Ectodermal cell (in vitro differentiated cells): ENCODE data around the gene MAVS.

Experiments
- H3K27ac ChIP-seq: 2 replicates; pipeline ENCODE4 v1.7.0; 2013; ENCODE audit warnings: mild to moderate bottlenecking, low read depth, low read length; ENCODE audit not compliant: insufficient read depth, poor library complexity, severe bottlenecking
- H3K27me3 ChIP-seq: 2 replicates; pipeline ENCODE4 v1.7.0; 2013; ENCODE audit warnings: mild to moderate bottlenecking, low read length; ENCODE audit not compliant: insufficient read depth, control insufficient read depth, poor library complexity, severe bottlenecking
- H3K36me3 ChIP-seq: one replicate; pipeline ENCODE4 v1.7.0; 2013; ENCODE audit warnings: low read length; ENCODE audit not compliant: control insufficient read depth, insufficient read depth
- H3K4me1 ChIP-seq: one replicate; pipeline ENCODE4 v1.7.0; 2013; ENCODE audit warnings: low read length; ENCODE audit not compliant: control insufficient read depth, insufficient read depth
- H3K4me3 ChIP-seq: 2 replicates; pipeline ENCODE4 v1.7.0; 2013; ENCODE audit warnings: low read depth, low read length, control low read depth; ENCODE audit not compliant: insufficient read depth
- H3K9me3 ChIP-seq: 2 replicates; pipeline ENCODE4 v1.7.0; 2013; ENCODE audit warnings: mild to moderate bottlenecking, low read length, moderate library complexity; ENCODE audit not compliant: control insufficient read depth
- WGBS, 2 experiments: methylation state at CpG; one replicate each; pipeline ENCODE4 v1.1.7; 2013; ENCODE audit warnings: missing lambda C conversion rate in 2 of 2; 5-methylcytosine and 5-hydroxymethylcytosine counted together

The MAVS gene

GRCh38 chr20:3803289-3803688, 43.3 kb upstream of the MAVS start:
- Histone ChIP-seq H3K27ac (no peak overlapping the region), H3K9me3 (no peaks in the 10 kb centered on the region), H3K4me1 (peaks cover 32% of the 10 kb centered on the region), H3K27me3 (no peaks in the 10 kb centered on the region), H3K4me3 (no peak overlapping the region), H3K36me3 (peaks cover 5% of the 10 kb centered on the region)
- WGBS, 2 experiments, result 91% methylated on average over 14 of the region's 14 CpGs

GRCh38 chr20:3803854-3804253, 42.8 kb upstream of the MAVS start:
- 76 to 78% methylated on average over 6 of the region's 6 CpGs for WGBS, 2 experiments
- Histone ChIP-seq H3K36me3 (peaks cover 5% of the 10 kb centered on the region), H3K27me3 (no peaks in the 10 kb centered on the region), H3K27ac (no peak overlapping the region), H3K4me3 (no peak overlapping the region), H3K9me3 (no peaks in the 10 kb centered on the region), H3K4me1 (peaks cover 31% of the 10 kb centered on the region)

DNA sequence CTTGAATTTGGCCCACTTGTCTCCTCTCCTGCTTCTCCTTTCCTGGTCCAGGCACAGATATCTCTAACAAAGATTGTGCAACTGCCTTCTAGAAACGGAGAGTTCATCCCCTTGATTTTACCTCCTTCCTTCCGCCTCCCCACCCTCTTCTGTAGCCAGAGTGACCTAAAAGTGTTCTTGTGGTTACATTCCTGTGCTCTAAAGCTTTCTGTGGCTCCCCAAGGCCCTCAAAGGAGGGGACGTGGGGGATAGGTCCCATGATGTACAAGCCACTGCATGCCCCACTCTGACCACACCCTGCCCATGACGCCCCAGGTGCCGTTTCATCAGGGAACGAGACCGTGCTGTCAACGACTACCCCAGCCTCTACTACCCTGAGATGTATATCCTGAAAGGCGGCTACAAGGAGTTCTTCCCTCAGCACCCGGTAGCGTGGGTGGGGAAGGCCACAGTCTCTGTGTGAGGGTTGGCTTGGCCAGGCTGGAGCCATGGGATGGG, 42.3 kb upstream of the MAVS start:
- H3K27ac ChIP-seq, result no peak overlapping the region
- H3K36me3 ChIP-seq, result peaks cover 5% of the 10 kb centered on the region
- WGBS, 2 experiments, result 89 to 91% methylated on average over 11 of the region's 11 CpGs
- H3K4me1 ChIP-seq, result peaks cover 26% of the 10 kb centered on the region
- no peaks in the 10 kb centered on the region for H3K9me3 ChIP-seq
- no peak overlapping the region for H3K4me3 ChIP-seq
- no peaks in the 10 kb centered on the region for H3K27me3 ChIP-seq

GRCh38 chr20:3804781-3805180, 41.9 kb upstream of the MAVS start:
- no peaks in the 10 kb centered on the region for H3K27me3 ChIP-seq
- H3K36me3 ChIP-seq, result peaks cover 5% of the 10 kb centered on the region
- H3K4me1 ChIP-seq, result peaks cover 22% of the 10 kb centered on the region
- 92% methylated on average over 11 of the region's 11 CpGs for WGBS, 2 experiments
- no peak overlapping the region for H3K27ac ChIP-seq
- H3K9me3 ChIP-seq, result no peaks in the 10 kb centered on the region
- no peak overlapping the region for H3K4me3 ChIP-seq

DNA sequence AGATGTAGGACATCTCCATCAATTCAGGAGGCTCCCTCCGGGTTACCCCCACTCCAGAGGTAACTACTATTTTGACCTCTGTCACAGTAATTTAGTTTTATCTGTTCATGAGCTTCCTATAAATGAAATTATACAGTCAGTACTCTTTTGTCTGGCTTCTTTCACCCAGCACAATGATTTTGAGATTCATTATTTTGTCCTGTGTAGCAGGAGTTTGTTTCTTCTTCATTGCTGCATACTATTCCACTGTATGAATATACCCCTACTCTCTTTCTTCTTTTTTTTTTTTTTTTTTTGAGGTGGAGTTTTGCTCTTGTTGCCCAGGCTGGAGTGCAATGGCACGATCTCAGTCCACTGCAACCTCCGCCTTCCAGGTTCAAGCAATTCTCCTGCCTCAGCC, 38.1 kb upstream of the MAVS start:
- no peaks in the 10 kb centered on the region for H3K27me3 ChIP-seq
- H3K27ac ChIP-seq, result no peak overlapping the region
- no peaks in the 10 kb centered on the region for H3K36me3 ChIP-seq
- WGBS, 2 experiments, result 89 to 97% methylated on average over 3 of the region's 3 CpGs
- H3K4me3 ChIP-seq, result no peak overlapping the region
- H3K4me1 ChIP-seq, result peaks cover 17% of the 10 kb centered on the region
- no peaks in the 10 kb centered on the region for H3K9me3 ChIP-seq

GRCh38 chr20:3811467-3812258, 35.0 kb upstream of the MAVS start:
- Histone ChIP-seq H3K4me3 (no peak overlapping the region), H3K27me3 (no peaks in the 10 kb centered on the region), H3K36me3 (no peaks in the 10 kb centered on the region), H3K27ac (no peak overlapping the region), H3K4me1 (peaks cover 17% of the 10 kb centered on the region), H3K9me3 (no peaks in the 10 kb centered on the region)
- 83 to 85% methylated on average over 20 of the region's 20 CpGs for WGBS, 2 experiments

DNA sequence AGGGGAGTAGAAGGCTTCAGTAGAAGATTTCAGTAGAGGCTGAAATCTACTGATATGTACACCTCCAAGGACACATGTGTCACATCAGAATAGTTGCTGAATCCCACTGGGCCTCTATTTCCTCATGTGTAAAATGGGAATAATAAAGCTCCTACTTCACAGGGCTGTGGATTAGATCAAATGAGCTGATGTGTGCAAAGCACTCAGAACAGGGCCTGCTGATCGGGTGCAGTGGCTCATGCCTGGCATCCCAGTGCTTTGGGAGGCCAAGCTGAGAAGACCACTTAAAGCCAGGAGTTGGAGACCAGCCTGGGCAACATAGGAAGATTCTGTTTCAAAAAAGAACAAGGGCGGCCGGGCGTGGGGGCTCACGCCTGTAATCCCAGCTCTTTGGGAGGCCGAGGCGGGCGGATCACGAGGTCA, 34.4 kb upstream of the MAVS start:
- no peaks in the 10 kb centered on the region for H3K27me3 ChIP-seq
- no peaks in the 10 kb centered on the region for H3K9me3 ChIP-seq
- 83 to 97% methylated on average over 9 of the region's 9 CpGs for WGBS, 2 experiments
- H3K4me3 ChIP-seq, result no peak overlapping the region
- H3K27ac ChIP-seq, result no peak overlapping the region
- H3K4me1 ChIP-seq, result peaks cover 14% of the 10 kb centered on the region
- no peaks in the 10 kb centered on the region for H3K36me3 ChIP-seq

- 90 to 92% methylated on average over 8 of the region's 8 CpGs for WGBS, 2 experiments
- H3K36me3 ChIP-seq, result no peaks in the 10 kb centered on the region
- no peak overlapping the region for H3K27ac ChIP-seq
- no peaks in the 10 kb centered on the region for H3K27me3 ChIP-seq
- peaks cover 6% of the 10 kb centered on the region for H3K4me1 ChIP-seq
- H3K4me3 ChIP-seq, result no peak overlapping the region
- H3K9me3 ChIP-seq, result no peaks in the 10 kb centered on the region
Measured at GRCh38 chr20:3812975-3813847, 33.4 kb upstream of the MAVS start.

DNA sequence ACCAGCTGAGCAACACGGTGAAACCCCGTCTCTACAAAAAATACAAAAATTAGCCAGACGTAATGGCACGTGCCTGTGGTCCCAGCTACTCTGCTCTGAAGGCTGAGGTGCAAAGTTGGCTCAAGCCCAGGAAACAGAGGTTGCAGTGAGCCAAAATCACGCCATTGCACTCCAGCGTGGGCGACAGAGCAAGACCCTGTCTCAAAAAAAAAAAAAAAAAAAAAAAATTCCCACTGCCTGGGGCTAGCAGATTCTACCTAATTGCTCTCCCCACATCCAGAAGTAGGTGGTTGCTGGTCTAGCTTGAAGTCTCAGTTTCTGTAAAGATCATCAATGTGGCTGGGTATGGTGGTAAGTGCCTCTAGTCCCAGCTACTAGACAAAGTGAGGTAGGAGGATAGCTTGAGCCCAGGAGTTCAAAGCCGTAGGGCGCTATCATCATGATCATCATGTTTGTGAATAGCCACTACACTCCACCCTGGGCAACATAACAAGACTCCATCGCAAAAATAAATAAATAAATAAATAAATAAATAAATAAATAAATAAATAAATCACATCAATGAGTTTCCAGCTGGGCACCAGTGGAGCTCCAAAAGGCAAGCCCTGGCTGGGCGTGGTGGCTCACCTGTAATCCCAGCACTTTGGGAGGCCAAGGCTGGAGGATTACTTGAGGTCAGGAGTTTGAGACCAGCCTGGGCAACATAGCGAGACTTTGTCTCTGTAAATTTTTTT, 32.6 kb upstream of the MAVS start:
- Histone ChIP-seq H3K9me3 (no peaks in the 10 kb centered on the region), H3K27me3 (no peaks in the 10 kb centered on the region), H3K36me3 (no peaks in the 10 kb centered on the region), H3K4me1 (peaks cover 6% of the 10 kb centered on the region), H3K27ac (no peak overlapping the region), H3K4me3 (no peak overlapping the region)
- 92 to 95% methylated on average over 11 of the region's 12 CpGs for WGBS, 2 experiments
